IPS DF 6.9 (cell line): ENCODE data around the gene LINGO4.
A peak's percentile ranks its signal among the peaks of the same experiment; 100 is the strongest.
"Not testable (repeated sequence)": the region's sequence is repeated elsewhere in the genome, so short reads cannot be mapped to it uniquely, and the experiment has no call there.

ENCODE experiments used
- DNase-seq: peaks from one replicate; pipeline ENCODE4 v3.0.0-alpha.2; 2013; ENCODE audit warnings: low read depth, low spot score
- H3K27ac ChIP-seq: one replicate; pipeline ENCODE4 v1.5.1; 2013; ENCODE audit warnings: low read length, control low read depth
- H3K27me3 ChIP-seq: 2 replicates; pipeline ENCODE4 v1.6.1; 2013; ENCODE audit warnings: mild to moderate bottlenecking, low read length; ENCODE audit not compliant: control insufficient read depth, insufficient read depth
- H3K36me3 ChIP-seq: 2 replicates; pipeline ENCODE4 v1.6.1; 2013; ENCODE audit warnings: low read length; ENCODE audit not compliant: control insufficient read depth, insufficient read depth
- H3K4me1 ChIP-seq: 2 replicates; pipeline ENCODE4 v1.6.1; 2013; ENCODE audit warnings: low read length; ENCODE audit not compliant: control insufficient read depth, insufficient read depth
- H3K4me3 ChIP-seq: 2 replicates; pipeline ENCODE4 v1.5.1; 2013; ENCODE audit warnings: mild to moderate bottlenecking, low read length
- H3K9me3 ChIP-seq: 2 replicates; pipeline ENCODE4 v1.6.1; 2013; ENCODE audit warnings: low read length, inconsistent platforms; ENCODE audit not compliant: control insufficient read depth, insufficient read depth
- WGBS: extraction: QIAGEN DNeasy Blood & Tissue Kit; methylation state at CpG from one replicate; pipeline ENCODE4 v1.1.7; 2013; ENCODE audit warnings: mixed read lengths, missing lambda C conversion rate; ENCODE audit not compliant: insufficient read length, insufficient coverage; 5-methylcytosine and 5-hydroxymethylcytosine counted together

Gene LINGO4

DNA sequence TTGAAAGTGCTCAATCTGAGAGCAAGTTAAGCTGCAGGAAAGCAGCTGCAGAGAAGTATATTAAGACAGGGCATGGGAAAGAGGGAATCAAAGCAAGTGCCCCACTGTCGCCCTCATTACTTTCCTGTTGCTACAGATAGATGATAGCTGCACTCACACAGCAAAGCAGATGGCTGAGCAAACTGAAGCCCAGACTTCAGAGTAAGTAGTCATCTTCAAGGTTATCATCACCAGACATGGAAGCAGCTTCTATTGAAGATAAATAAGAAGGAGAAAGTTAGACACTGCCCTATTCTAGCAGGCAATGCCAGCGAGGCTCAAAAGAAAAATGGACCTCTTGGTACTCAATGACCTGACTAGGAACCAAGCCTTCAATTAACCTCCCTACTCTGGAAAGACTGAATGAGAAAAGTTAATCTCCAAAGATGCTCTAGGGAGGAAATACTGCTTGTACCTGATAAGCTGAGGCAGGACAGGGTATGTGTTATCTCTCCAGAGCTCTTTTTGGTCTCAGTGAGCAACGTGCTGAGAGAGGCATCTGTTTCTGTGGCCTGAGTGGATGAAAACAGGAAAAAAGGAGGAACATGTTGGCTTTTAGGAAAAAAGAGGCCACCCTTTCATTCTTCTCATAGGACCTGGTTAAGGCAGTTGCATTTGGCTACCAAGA lies 30.8 kb downstream of the LINGO4 start:
- Histone ChIP-seq H3K27ac (no peak overlapping the region), H3K4me3 (no peak overlapping the region), H3K4me1 (no peaks in the 10 kb centered on the region), H3K27me3 (no peaks in the 10 kb centered on the region), H3K36me3 (no peaks in the 10 kb centered on the region; the same call in 1 of the 2 replicates), H3K9me3 (no peaks in the 10 kb centered on the region)
- WGBS, result no CpG with 5 or more reads among the region's 3 CpGs
- DNase-seq, result no peak

DNA sequence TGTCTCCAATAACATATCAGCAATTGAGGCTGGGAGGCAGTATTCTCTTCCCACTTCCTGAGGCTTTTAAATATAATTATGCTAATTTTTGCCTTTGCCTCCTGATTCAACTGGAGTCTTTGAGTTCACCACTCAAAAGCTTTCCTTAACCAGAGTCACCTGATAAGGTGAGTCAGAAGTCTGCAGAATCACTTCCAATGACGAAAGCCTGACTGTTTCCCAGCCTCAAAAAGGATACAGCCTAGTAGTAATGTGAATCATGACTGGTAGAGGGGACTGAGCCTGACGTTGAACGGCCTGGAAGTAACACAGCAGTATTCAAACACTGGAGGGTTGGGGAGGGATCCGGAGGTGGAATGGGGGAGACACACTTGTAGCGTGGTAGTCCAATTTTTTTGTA lies 31.5 kb downstream of the LINGO4 start:
- no CpG with 5 or more reads among the region's 5 CpGs for WGBS
- DNase-seq, result no peak
- Histone ChIP-seq H3K4me3 (no peak overlapping the region), H3K27ac (no peak overlapping the region), H3K4me1 (no peaks in the 10 kb centered on the region), H3K36me3 (no peaks in the 10 kb centered on the region; the same call in 1 of the 2 replicates), H3K27me3 (no peaks in the 10 kb centered on the region), H3K9me3 (no peaks in the 10 kb centered on the region)

DNA sequence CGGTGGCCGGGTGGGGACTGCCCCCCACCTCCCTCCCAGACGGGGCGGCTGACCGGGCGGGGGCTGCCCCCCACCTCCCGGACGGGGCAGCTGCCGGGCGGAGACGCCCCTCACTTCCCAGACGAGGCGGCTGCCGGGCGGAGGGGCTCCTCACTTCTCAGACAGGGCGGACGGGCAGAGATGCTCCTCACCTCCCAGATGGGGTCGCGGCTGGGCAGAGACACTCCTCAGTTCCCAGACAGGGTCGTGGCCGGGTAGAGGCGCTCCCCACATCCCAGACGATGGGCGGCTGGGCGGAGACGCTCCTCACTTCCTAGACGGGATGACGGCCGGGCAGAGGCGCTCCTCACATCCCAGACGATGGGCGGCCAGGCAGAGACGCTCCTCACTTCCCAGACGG lies 35.9 kb downstream of the LINGO4 start:
- DNase-seq, H3K4me3 ChIP-seq, H3K4me1 ChIP-seq, H3K36me3 ChIP-seq, H3K27ac ChIP-seq, H3K9me3 ChIP-seq, H3K27me3 ChIP-seq: not testable (repeated sequence)
- no CpG with 5 or more reads among the region's 34 CpGs for WGBS

DNA sequence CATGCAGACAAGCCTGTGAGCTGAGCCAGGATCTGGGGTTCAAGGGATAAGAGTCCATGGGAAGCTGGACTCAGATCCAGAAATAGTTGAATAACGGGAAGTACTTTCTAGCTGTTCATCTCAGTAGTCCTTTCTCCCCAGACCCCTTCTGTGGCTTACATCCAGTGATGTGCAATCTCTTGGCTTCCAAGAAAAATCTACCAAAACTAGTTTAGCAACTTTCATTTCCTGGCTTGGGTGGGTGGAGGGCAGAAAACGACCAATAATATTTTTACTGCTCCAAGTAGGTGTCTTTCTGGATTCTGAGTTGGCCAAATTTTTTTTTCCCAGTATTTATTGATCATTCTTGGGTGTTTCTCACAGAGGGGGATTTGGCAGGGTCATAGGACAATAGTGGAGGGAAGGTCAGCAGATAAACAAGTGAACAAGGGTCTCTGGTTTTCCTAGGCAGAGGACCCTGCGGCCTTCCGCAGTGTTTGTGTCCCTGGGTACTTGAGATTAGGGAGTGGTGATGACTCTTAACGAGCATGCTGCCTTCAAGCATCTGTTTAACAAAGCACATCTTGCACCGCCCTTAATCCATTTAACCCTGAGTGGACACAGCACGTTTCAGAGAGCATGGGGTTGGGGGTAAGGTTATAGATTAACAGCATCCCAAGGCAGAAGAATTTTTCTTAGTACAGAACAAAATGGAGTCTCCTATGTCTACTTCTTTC lies 36.7 kb downstream of the LINGO4 start:
- not testable (repeated sequence) for H3K9me3 ChIP-seq, H3K27me3 ChIP-seq, H3K27ac ChIP-seq, H3K36me3 ChIP-seq, H3K4me3 ChIP-seq, H3K4me1 ChIP-seq, DNase-seq
- no CpG with 5 or more reads among the region's 7 CpGs for WGBS

DNA sequence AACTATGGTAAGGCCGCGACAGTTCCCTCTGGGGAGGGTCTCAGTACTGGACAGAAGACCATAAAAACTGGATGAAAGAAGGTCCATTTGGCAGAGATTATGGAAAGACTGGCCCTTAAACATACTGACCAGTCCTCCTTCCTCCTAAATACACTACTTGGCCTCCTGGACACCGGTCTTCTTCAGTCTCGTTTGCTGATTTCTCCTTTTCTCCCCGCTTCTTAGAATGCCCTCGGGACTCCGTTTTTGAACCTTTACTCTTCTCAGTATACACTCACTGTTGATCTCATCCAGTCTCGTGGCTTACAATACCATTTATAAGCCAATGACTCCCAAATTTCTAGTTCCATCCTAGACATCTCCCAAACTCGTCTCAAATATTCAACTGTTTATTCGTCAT lies 41.2 kb downstream of the LINGO4 start:
- H3K27ac ChIP-seq, result no peak overlapping the region
- H3K4me3 ChIP-seq, result peak overlapping the region; percentile 88; the same call in 1 of the 2 replicates
- H3K36me3 ChIP-seq, result peaks cover 15% of the 10 kb centered on the region
- H3K9me3 ChIP-seq, result no peaks in the 10 kb centered on the region
- 100% methylated on average over 2 of the region's 10 CpGs for WGBS
- peaks cover 1% of the 10 kb centered on the region; the same call in 1 of the 2 replicates for H3K4me1 ChIP-seq
- no peak for DNase-seq
- no peaks in the 10 kb centered on the region for H3K27me3 ChIP-seq

DNA sequence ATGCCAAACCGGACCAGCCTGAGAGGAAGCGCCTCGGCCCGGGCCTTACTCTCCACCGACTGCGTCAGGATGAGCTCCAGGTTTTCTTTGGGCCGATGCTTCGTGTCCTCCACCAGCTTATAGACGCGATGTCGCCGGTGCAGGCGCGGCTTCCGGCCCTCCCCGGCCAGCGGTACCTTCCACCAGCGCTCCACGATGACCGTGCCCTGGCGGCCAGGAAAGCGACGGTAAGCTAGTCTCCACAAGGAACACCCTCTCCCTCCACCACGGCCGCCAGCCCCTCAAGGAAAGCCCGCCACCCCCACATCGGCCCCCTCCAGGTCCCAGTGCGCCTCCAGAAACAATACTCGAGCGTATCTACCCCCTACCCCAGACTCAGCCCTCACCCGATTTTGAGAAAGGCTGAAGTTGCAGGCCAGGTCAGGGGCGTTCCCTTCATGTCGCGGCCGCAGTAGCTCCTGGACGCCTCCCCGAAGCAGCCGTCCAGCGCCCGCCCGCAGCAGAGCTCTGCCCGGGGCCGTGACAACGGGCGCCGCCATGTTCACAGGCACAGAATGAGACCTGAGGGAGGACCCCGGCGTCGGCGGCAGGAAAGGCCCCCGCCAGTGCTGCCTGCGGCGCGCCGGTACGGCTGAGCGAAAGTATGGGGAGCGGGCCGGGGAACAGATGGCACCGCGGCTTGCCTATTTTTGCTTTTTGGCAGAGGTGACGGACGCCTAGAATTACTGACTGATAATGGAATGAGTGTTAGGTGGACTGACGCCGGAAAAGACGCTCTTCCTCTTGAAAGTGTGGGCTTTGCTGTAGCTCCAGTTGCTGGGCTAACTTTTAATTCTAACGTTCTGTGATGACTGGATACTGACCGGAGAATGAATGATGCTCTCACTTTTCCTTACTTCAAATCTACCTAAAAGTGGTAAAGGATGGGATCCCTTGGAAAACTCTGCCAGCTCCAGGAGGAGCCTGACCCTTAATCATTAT lies 42.0 kb downstream of the LINGO4 start, which contains the start of gene MRPL9:
TSS of gene MRPL9 (minus strand) at position 556 of the 981 bp plus-strand sequence. CDS start at position 539, 17 bp downstream.
- Histone ChIP-seq H3K27me3 (no peaks in the 10 kb centered on the region), H3K27ac (no peak within 1 kb of the TSS), H3K4me3 (peak within 1 kb of the TSS; percentile 88), H3K4me1 (peaks cover 1% of the 10 kb centered on the region; the same call in 1 of the 2 replicates), H3K36me3 (peaks cover 15% of the 10 kb centered on the region), H3K9me3 (no peaks in the 10 kb centered on the region)
- DNase-seq, result peak; percentile 35
- WGBS, result no CpG with 5 or more reads among the region's 68 CpGs

DNA sequence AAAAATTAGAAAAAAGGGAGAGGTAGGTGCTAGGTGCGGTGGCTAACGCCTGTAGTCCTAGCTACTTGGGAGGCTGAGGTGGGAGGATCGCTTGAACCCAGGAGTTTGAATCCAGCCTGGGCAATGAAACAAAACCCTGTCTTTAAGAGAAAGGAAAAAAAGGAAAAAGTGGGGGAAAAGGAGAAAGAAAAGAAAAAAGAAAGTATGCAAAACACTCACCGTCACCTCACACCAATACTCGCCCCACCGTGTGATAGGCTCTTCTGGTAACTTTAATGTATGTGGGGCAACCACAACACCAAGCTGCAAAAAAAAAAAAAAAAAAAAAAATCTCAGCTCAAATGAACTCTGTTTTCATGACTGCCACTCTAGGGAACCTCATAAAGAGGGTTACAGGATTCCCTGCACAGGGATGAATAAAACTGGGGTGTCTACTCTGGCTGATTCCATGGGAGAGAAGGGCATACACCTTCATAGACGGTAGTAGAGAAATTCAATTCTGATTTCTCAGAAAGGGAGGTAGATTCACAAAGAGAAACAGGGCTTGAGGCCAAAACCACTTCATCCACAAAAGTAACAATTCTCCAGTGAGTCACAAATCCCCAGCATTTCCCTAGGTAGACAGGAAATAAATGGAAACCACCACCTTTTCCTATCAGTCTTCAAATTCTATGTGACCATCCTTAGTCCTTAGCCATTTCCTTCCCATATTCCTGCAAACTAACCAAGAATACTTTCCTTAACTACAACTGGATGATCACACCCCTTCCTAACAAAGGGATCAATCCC lies 44.4 kb downstream of the LINGO4 start:
- Histone ChIP-seq H3K27ac (no peak overlapping the region), H3K36me3 (peaks cover 18% of the 10 kb centered on the region), H3K4me3 (no peak overlapping the region), H3K4me1 (peaks cover 1% of the 10 kb centered on the region; the same call in 1 of the 2 replicates), H3K9me3 (no peaks in the 10 kb centered on the region), H3K27me3 (no peaks in the 10 kb centered on the region)
- no CpG with 5 or more reads among the region's 7 CpGs for WGBS
- DNase-seq, result no peak

DNA sequence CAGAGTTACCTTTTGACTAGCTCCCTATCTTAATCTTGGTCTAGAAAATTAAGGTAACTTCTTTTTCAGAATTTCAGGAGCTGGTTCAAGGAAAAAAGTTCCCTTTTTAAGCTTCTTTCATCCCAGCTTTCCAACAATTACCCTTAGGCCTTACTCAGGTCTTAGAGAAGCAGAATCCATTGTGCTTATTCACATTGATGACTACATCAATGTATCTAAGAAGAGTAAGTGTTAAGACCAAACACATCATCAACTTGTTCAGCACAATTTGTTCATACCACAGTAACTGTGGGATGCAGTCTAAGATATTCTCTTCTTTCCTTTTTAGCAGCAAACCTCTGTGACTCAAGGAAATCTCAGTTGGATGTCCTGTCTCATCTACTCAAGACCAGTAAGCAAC lies 46.0 kb downstream of the LINGO4 start:
- Histone ChIP-seq H3K27me3 (no peaks in the 10 kb centered on the region), H3K27ac (no peak overlapping the region), H3K4me1 (peaks cover 1% of the 10 kb centered on the region; the same call in 1 of the 2 replicates), H3K9me3 (no peaks in the 10 kb centered on the region), H3K4me3 (no peak overlapping the region), H3K36me3 (peaks cover 18% of the 10 kb centered on the region)
- DNase-seq, result no peak

DNA sequence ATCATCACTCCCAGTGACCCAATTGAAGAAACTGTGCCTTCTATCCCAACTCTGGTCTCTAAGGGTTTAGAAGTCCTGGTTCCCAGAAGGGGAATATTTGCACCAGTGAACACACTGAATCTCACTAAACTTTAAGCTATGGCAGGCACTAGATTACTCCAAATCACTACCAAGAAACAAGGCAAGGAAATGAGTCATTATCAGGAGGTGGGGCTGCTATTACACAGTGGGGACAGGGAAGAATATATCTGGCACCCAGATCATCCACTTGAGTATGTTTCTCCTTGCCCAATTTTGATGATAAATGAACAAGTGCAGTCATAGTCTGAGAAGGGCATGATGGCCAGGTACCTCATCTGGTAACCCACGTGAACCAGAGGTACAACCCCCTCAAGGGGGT lies 48.9 kb downstream of the LINGO4 start:
- Histone ChIP-seq H3K36me3 (peaks cover 12% of the 10 kb centered on the region), H3K4me1 (no peaks in the 10 kb centered on the region), H3K9me3 (no peaks in the 10 kb centered on the region), H3K27me3 (no peaks in the 10 kb centered on the region), H3K27ac (no peak overlapping the region), H3K4me3 (no peak overlapping the region)
- DNase-seq, result no peak
- WGBS, result no CpG with 5 or more reads among the region's 1 CpG
